Measurements from ENCODE around the gene OR2G2.

Gene OR2G2

GRCh38 chr1:247638781-247639180 lies 50.6 kb downstream of the OR2G2 start:
- no peak for DNase-seq (ENCODE audit: low spot score)
- H3K27ac ChIP-seq: no peak overlapping the region
- TF ChIP-seq, protein P1, sequence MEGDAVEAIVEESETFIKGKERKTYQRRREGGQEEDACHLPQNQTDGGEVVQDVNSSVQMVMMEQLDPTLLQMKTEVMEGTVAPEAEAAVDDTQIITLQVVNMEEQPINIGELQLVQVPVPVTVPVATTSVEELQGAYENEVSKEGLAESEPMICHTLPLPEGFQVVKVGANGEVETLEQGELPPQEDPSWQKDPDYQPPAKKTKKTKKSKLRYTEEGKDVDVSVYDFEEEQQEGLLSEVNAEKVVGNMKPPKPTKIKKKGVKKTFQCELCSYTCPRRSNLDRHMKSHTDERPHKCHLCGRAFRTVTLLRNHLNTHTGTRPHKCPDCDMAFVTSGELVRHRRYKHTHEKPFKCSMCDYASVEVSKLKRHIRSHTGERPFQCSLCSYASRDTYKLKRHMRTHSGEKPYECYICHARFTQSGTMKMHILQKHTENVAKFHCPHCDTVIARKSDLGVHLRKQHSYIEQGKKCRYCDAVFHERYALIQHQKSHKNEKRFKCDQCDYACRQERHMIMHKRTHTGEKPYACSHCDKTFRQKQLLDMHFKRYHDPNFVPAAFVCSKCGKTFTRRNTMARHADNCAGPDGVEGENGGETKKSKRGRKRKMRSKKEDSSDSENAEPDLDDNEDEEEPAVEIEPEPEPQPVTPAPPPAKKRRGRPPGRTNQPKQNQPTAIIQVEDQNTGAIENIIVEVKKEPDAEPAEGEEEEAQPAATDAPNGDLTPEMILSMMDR (IDR thresholded peaks at IDR 0.05): no peak
- peak overlapping the region; percentile 66 for H3K4me3 ChIP-seq

Data from coronary artery (tissue), 2 donors.